Fibroblast of villous mesenchyme (primary cell): ENCODE measurements around the gene LRRC17. TPM values are rescaled to one million over a fixed set of nuclear protein-coding genes. Genes with fewer than 3 reads are reported as not detected.
"Not testable (repeated sequence)": the region's sequence is repeated elsewhere in the genome, so short reads cannot be mapped to it uniquely, and the experiment has no call there.

Source experiments
- DNase-seq: peaks from one replicate; pipeline ENCODE4 v3.0.0-alpha.2; 2010; ENCODE audit warnings: low read depth
- H3K4me3 ChIP-seq: 2 replicates; pipeline ENCODE4 v1.5.1; 2011; ENCODE audit warnings: low read depth, mild to moderate bottlenecking, low read length
- CTCF ChIP-seq: IDR thresholded peaks from 2 replicates; pipeline ENCODE4 v1.5.1; 2012; ENCODE audit warnings: low read depth, mild to moderate bottlenecking, low read length; ENCODE audit not compliant: insufficient read depth
- total RNA-seq: library from RNA; depleted of rRNA; stranded (reverse); fragments of >200 nt; gene quantifications from 2 replicates; pipeline ENCODE4 v1.2.3, GENCODE V29; 2012

Gene LRRC17
- total RNA-seq, 1 donor = 70.0 TPM

DNA sequence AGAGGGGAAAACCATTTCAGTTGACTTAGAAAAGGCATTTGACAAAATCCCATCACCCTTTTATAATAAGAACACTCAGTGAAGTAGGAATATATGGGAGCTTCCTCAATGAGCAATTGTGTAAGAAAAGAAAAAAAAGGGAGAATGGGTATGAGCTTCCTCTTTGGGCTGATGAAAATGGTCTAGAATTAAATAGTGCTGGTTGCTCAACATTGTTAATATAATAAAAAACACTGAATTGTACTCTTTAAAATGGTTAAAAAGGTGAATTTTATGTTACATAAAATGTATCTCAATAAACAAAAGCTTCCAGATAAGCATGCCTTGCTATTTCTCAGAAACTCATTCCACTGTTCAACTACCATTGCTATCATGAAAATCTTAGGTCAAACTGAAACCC is 40.6 kb downstream of the LRRC17 start:
- no peak for TF ChIP-seq CTCF
- DNase-seq = no peak
- no peak overlapping the region for H3K4me3 ChIP-seq

DNA sequence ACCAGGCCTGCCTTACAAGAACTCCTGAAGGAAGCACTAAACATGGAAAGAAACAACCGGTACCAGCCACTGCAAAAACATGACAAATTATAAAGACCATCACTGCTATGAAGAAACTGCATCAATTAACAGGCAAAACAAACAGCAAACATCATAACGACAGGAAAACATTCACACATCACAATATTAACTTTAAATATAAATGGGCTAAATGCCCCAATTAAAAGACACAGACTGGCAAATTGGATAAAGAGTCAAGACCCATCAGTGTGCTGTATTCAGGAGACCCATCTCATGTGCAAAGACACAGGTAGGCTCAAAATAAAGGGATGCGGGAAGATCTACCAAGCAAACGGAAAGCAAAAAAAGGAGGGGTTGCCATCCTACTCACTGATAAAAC is 41.6 kb downstream of the LRRC17 start:
- not testable (repeated sequence) for DNase-seq, H3K4me3 ChIP-seq

- not testable (repeated sequence) for DNase-seq, H3K4me3 ChIP-seq
Observed at GRCh38 chr7:102958004-102958403, 45.2 kb downstream of the LRRC17 start.

GRCh38 chr7:102961993-102962392 is 49.2 kb downstream of the LRRC17 start:
- not testable (repeated sequence) for H3K4me3 ChIP-seq, DNase-seq

- H3K4me3 ChIP-seq = no peak overlapping the region
- DNase-seq = no peak
- no peak for TF ChIP-seq CTCF
Observed at GRCh38 chr7:102966465-102966864, 53.7 kb downstream of the LRRC17 start.

DNA sequence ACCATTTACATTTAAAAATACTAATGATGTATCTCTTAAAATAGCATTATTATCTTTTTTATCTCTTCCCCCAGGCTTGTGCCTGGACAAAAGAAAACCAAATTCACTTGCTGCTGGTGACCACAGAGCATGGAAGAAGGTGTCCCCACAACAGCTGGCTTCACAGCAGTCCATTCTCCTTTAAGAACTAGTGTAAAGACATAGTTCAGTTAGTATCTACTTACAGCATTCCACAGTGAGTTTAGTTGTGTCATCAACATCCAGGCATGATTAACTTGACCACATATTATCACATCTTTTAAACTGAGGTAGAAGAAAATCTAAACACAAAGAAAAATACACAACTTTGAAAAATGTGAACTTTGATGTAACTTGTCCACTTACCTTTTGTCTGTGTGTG is 55.0 kb downstream of the LRRC17 start:
- TF ChIP-seq CTCF = no peak
- DNase-seq = peak; percentile 73
- H3K4me3 ChIP-seq = no peak overlapping the region

DNA sequence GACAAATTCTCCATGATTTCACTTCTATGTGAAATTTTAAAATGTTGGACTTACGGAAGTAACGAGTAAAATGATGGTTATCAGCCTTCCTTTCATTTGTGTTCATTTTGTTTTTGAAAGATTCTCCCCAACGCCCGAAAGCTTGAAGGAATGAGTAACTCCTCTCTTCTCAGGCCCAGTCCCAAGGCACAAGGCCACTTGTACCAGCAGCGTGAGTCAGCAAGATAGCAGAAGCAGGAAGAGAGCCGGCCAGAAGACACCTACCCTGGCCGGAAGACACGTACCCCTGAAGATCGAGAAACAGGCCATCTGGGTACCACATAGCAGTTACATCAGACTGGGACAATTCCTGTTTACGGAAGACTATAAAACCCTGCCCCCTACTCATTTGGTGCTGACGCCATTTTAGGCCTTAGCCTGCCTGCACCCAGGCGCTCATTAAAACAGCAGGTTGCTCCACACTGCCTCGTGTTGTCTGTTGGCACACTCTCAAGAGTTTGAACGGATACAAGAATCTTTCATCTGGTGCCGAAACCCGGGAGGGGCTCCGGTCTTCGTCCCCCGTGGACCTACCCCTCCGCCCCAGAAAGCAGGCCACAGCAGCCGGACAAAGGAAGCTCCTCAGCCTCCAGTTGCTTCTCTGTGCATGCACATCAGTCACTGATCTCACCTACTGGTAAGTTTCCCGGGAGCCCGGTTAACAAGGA is 60.4 kb downstream of the LRRC17 start:
- no peak for TF ChIP-seq CTCF
- no peak for DNase-seq
- no peak overlapping the region for H3K4me3 ChIP-seq

- TF ChIP-seq CTCF = no peak
- no peak for DNase-seq
- no peak overlapping the region for H3K4me3 ChIP-seq
Observed at GRCh38 chr7:102974366-102975236, 61.8 kb downstream of the LRRC17 start.
